HL-60 (cell line): ENCODE data around the gene FBXL7.

Experiments used
- DNase-seq, 2 experiments: peaks; one replicate each; pipeline ENCODE4 v3.0.0-alpha.2; 2010 to 2020; ENCODE audit warnings: low read depth in 1 of 2, low spot score in 1 of 2
- H3K27ac ChIP-seq: fragments of 250-450 bp; sonication (Bioruptor Pico); replicated peaks from 2 replicates; pipeline ENCODE4 v1.5.1; 2020; ENCODE audit warnings: mild to moderate bottlenecking, moderate library complexity
- H3K27me3 ChIP-seq: fragments of 250-450 bp; sonication (Bioruptor Pico); 2 replicates; pipeline ENCODE4 v1.5.1; 2021; ENCODE audit warnings: mild to moderate bottlenecking, moderate library complexity; ENCODE audit not compliant: insufficient read depth, poor library complexity, severe bottlenecking
- H3K4me3 ChIP-seq: replicated peaks from 2 replicates; pipeline ENCODE4 v1.5.1; 2011; ENCODE audit warnings: mild to moderate bottlenecking, control low read depth, low read length; ENCODE audit not compliant: insufficient read depth
- GABPA ChIP-seq: IDR thresholded peaks from 2 replicates; pipeline ENCODE4 v1.6.1; 2012; ENCODE audit warnings: low read depth
- POLR2AphosphoS5 ChIP-seq: IDR thresholded peaks from 2 replicates; pipeline ENCODE4 v1.6.1; 2012; ENCODE audit warnings: low read depth
- SPI1 ChIP-seq: IDR thresholded peaks from 2 replicates; pipeline ENCODE4 v1.6.1; 2012; ENCODE audit warnings: low read depth, mild to moderate bottlenecking, borderline replicate concordance
- TF ChIP-seq, protein P1 (sequence below): IDR thresholded peaks from 2 replicates; pipeline ENCODE4 v1.6.1; 2012; ENCODE audit warnings: low read depth; ENCODE audit not compliant: insufficient replicate concordance
- TF ChIP-seq, protein P2 (sequence below): IDR thresholded peaks from one replicate; pipeline ENCODE4 v1.5.1; 2011; ENCODE audit warnings: low read length, control low read depth, inconsistent platforms; ENCODE audit not compliant: insufficient read depth

The FBXL7 gene

DNA sequence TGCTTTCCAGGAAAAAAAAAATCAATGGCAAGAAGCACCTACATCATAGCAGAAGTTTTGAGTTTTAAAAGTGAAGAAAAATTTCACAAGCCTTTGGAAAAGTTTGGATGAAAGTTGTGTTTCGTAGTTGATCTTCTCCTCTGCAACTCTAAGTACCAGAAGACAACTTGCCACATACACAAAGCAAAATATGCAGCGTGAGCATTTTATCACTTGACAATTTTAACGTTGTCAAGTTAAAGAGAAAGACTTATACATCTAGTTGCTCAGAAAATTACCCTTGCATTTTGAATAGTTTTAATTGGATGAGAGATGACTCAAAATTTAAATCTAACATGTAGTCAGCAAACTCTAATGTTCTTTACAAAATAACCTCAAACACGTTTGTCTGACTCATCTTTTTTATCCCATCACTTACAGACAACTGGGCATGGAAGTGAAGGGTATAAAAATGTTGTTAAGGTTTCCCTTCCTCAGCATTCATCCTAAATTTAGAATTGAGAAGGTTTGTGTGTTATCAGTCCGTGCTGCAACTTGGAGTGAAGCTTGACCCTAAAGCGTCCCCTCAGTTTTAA lies 466.2 kb downstream of the FBXL7 start:
- no peak for DNase-seq
- H3K4me3 ChIP-seq: no peak overlapping the region
- no peak overlapping the region for H3K27ac ChIP-seq
- H3K27me3 ChIP-seq: no peaks in the 10 kb centered on the region
- TF ChIP-seq, protein P1, sequence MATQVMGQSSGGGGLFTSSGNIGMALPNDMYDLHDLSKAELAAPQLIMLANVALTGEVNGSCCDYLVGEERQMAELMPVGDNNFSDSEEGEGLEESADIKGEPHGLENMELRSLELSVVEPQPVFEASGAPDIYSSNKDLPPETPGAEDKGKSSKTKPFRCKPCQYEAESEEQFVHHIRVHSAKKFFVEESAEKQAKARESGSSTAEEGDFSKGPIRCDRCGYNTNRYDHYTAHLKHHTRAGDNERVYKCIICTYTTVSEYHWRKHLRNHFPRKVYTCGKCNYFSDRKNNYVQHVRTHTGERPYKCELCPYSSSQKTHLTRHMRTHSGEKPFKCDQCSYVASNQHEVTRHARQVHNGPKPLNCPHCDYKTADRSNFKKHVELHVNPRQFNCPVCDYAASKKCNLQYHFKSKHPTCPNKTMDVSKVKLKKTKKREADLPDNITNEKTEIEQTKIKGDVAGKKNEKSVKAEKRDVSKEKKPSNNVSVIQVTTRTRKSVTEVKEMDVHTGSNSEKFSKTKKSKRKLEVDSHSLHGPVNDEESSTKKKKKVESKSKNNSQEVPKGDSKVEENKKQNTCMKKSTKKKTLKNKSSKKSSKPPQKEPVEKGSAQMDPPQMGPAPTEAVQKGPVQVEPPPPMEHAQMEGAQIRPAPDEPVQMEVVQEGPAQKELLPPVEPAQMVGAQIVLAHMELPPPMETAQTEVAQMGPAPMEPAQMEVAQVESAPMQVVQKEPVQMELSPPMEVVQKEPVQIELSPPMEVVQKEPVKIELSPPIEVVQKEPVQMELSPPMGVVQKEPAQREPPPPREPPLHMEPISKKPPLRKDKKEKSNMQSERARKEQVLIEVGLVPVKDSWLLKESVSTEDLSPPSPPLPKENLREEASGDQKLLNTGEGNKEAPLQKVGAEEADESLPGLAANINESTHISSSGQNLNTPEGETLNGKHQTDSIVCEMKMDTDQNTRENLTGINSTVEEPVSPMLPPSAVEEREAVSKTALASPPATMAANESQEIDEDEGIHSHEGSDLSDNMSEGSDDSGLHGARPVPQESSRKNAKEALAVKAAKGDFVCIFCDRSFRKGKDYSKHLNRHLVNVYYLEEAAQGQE: no peak
- TF ChIP-seq POLR2AphosphoS5: no peak
- TF ChIP-seq, protein P2, sequence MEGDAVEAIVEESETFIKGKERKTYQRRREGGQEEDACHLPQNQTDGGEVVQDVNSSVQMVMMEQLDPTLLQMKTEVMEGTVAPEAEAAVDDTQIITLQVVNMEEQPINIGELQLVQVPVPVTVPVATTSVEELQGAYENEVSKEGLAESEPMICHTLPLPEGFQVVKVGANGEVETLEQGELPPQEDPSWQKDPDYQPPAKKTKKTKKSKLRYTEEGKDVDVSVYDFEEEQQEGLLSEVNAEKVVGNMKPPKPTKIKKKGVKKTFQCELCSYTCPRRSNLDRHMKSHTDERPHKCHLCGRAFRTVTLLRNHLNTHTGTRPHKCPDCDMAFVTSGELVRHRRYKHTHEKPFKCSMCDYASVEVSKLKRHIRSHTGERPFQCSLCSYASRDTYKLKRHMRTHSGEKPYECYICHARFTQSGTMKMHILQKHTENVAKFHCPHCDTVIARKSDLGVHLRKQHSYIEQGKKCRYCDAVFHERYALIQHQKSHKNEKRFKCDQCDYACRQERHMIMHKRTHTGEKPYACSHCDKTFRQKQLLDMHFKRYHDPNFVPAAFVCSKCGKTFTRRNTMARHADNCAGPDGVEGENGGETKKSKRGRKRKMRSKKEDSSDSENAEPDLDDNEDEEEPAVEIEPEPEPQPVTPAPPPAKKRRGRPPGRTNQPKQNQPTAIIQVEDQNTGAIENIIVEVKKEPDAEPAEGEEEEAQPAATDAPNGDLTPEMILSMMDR: no peak

DNA sequence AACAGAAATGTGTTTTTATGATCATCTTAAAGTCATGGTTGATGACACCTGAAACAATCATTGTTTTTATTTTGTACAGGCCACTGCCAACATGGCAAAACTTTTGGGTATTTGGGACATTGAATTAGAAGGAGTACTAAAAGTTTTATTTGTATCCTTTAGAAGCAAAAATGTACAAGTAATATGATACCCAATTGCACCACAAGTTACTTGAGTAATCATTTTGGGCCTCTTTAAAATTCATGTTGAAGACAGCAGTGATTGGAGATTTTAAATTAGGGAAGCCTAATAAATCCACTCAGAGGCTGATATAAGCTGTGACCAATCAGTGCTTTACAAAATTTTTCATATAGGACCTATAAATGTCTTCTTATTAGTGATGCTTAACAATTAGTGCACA lies 466.7 kb downstream of the FBXL7 start:
- H3K27ac ChIP-seq: no peak overlapping the region
- H3K4me3 ChIP-seq: no peak overlapping the region
- no peaks in the 10 kb centered on the region for H3K27me3 ChIP-seq
- DNase-seq: no peak
- TF ChIP-seq, protein P2: no peak
- TF ChIP-seq, protein P1: no peak
- no peak for TF ChIP-seq POLR2AphosphoS5
- TF ChIP-seq GABPA: no peak
- TF ChIP-seq SPI1: no peak

DNA sequence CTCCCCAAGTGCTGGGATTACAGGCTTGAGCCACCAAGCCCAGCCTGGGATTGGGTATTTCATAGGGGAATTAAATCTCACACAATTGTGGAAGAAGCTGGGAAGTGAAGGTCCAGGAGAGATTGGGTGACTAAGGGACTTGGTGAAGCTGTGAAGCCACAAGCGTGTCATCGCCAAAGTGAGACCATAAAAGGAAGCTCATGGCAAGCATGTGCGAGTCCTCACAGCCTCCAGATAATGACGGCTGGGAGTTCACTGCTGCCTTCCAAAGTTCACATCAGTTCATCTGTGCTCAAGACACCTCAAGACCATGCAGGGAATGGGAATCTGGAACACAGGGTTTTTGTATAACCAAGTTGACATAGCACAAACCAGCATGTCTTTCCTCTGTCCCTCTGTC lies 469.0 kb downstream of the FBXL7 start:
- no peaks in the 10 kb centered on the region for H3K27me3 ChIP-seq
- H3K4me3 ChIP-seq: no peak overlapping the region
- no peak overlapping the region for H3K27ac ChIP-seq
- TF ChIP-seq, protein P1: no peak
- no peak for TF ChIP-seq POLR2AphosphoS5
- TF ChIP-seq SPI1: no peak
- TF ChIP-seq, protein P2: no peak
- no peak for TF ChIP-seq GABPA
- DNase-seq: no peak
